Ureter (tissue), 1 donor: ENCODE results near the gene CASP10. TPM values are rescaled to one million over a fixed set of nuclear protein-coding genes. Genes with fewer than 3 reads are reported as not detected.

Source experiments
- DNase-seq: peaks from one replicate; pipeline ENCODE4 v3.0.0-alpha.2; 2020; ENCODE audit warnings: low spot score
- total RNA-seq: library from RNA; stranded (reverse); gene quantifications from one replicate; pipeline ENCODE4 v1.2.4, GENCODE V29; 2023
- donor health status: DM: yes; HTN: yes; CAD: no.

The CASP10 gene
- total RNA-seq, 1 donor from 2014 or later = 16.6 TPM

GRCh38 chr2:201258666-201259615 lies 76.0 kb downstream of the CASP10 start:
- DNase-seq = no peak

GRCh38 chr2:201260302-201260800 lies 77.4 kb downstream of the CASP10 start, which contains the start of gene CASP8:
Gene CASP8, plus strand, starts transcription at chr2:201260536. Its CDS starts 5,951 bp downstream, at chr2:201266487.
- DNase-seq = peak; percentile 60

GRCh38 chr2:201261471-201261870 lies 78.5 kb downstream of the CASP10 start:
- DNase-seq = no peak

GRCh38 chr2:201261906-201262305 lies 79.0 kb downstream of the CASP10 start:
- no peak for DNase-seq

GRCh38 chr2:201262718-201263117 lies 79.8 kb downstream of the CASP10 start:
- no peak for DNase-seq

GRCh38 chr2:201263779-201264178 lies 80.8 kb downstream of the CASP10 start:
- DNase-seq = no peak

GRCh38 chr2:201264472-201265173 lies 81.7 kb downstream of the CASP10 start:
- no peak for DNase-seq

GRCh38 chr2:201266629-201267028 lies 83.7 kb downstream of the CASP10 start:
- DNase-seq = no peak

- no peak for DNase-seq
Measured at GRCh38 chr2:201267278-201268030, 84.5 kb downstream of the CASP10 start.

GRCh38 chr2:201269764-201270163 lies 86.8 kb downstream of the CASP10 start:
- no peak for DNase-seq

- no peak for DNase-seq
Measured at GRCh38 chr2:201270293-201271001, 87.5 kb downstream of the CASP10 start.

GRCh38 chr2:201271917-201272316 lies 89.0 kb downstream of the CASP10 start:
- DNase-seq = no peak

- no peak for DNase-seq
Measured at GRCh38 chr2:201273330-201273983, 90.5 kb downstream of the CASP10 start.

GRCh38 chr2:201275069-201275468 lies 92.1 kb downstream of the CASP10 start:
- no peak for DNase-seq

- DNase-seq = no peak
Measured at GRCh38 chr2:201275990-201276389, 93.0 kb downstream of the CASP10 start.

GRCh38 chr2:201276511-201276910 lies 93.6 kb downstream of the CASP10 start:
- no peak for DNase-seq
